HCT116 (cell line): ENCODE data around the gene IL21R. TPM values are rescaled to one million over a fixed set of nuclear protein-coding genes. Genes with fewer than 3 reads are reported as not detected.

ENCODE experiments used
- ATAC-seq: fragments of 200-7000 bp; cut with Tn5 transposase; 2 replicates; pipeline ENCODE4 v1.9.1; 2020; ENCODE audit warnings: mild to moderate bottlenecking, moderate library complexity
- BruUV-seq: library from RNA; stranded (reverse); fragments of 400-500 nt; replicated peaks from 2 replicates; lab custom pipeline; 2021; lab: Mats Ljungman, UMichigan
- CTCF ChIA-PET: fragments of 300-600 bp; sonication (Branson Sonifier 250); formaldehyde crosslinking; loops from one replicate; lab custom pipeline; 2021; ENCODE audit warnings: antibody characterized with exemption; lab: Charles Lee
- POLR2A ChIA-PET: fragments of 300-600, 350-600 bp; sonication (Branson Sonifier 250); formaldehyde crosslinking; loops from one replicate; lab custom pipeline; 2021; ENCODE audit warnings: antibody characterized with exemption; lab: Charles Lee
- RAD21 ChIA-PET, 2 experiments: fragments of 300-600 bp; sonication (Branson Sonifier 250); formaldehyde crosslinking; loops; one replicate each; lab custom pipeline; 2023; ENCODE audit warnings: low total read pairs in 2 of 2; ENCODE audit not compliant: uncharacterized antibody in 2 of 2, unreplicated experiment in 2 of 2, low non-redundant PET in 1 of 2; lab: Charles Lee
- DNase-seq: peaks from one replicate; pipeline ENCODE4 v3.0.0-alpha.2; 2010; ENCODE audit warnings: low read depth, low spot score
- H2AFZ ChIP-seq: fragments of 200-600 bp; shearing (Covaris generic), sonication (generic); 2 replicates; pipeline ENCODE4 v1.6.1; 2017; ENCODE audit warnings: low read depth, mixed run types, mixed read lengths, antibody characterized with exemption, low read length; ENCODE audit not compliant: poor library complexity, severe bottlenecking
- H3K27ac ChIP-seq: 2 replicates; pipeline ENCODE4 v1.5.1; 2012; ENCODE audit warnings: low read depth, low read length
- H3K27me3 ChIP-seq: fragments of 200-600 bp; sonication (generic); 2 replicates; pipeline ENCODE4 v1.6.1; 2016; ENCODE audit warnings: mixed run types, low read length, mixed read lengths; ENCODE audit not compliant: insufficient read depth
- H3K36me3 ChIP-seq, 2 experiments: fragments of 200-500 bp in 1 of 2; fragments of 200-600 bp in 1 of 2; sonication (Bioruptor generic) in 1 of 2; sonication (generic) in 1 of 2; 2 replicates each; pipeline versions ENCODE4 v1.5.1 to v1.6.1; 2014 to 2016; ENCODE audit warnings: low read length in 2 of 2, inconsistent platforms in 1 of 2, mixed read lengths in 1 of 2, mixed run types in 1 of 2; ENCODE audit not compliant: insufficient read depth in 2 of 2, control insufficient read depth in 1 of 2
- H3K4me1 ChIP-seq, 2 experiments: fragments of 200-600 bp in 1 of 2; sonication (generic) in 1 of 2; 2 replicates each; pipeline versions ENCODE4 v1.5.1 to v1.6.1; 2012 to 2017; ENCODE audit warnings: low read length in 2 of 2, inconsistent platforms in 1 of 2, mild to moderate bottlenecking in 1 of 2, mixed read lengths in 1 of 2, mixed run types in 1 of 2, moderate library complexity in 1 of 2; ENCODE audit not compliant: insufficient read depth in 2 of 2, control insufficient read depth in 1 of 2
- H3K4me2 ChIP-seq: fragments of 200-600 bp; sonication (generic); 2 replicates; pipeline ENCODE4 v1.6.1; 2017; ENCODE audit warnings: mixed run types, low read length, mixed read lengths
- H3K4me3 ChIP-seq, 2 experiments: fragments of 200-600 bp in 1 of 2; sonication (generic) in 1 of 2; replicated peaks in 1 of 2; 2 replicates each; pipeline ENCODE4 v1.5.1; 2011 to 2016; ENCODE audit warnings: low read length in 2 of 2, control low read depth in 1 of 2, low read depth in 1 of 2, mild to moderate bottlenecking in 1 of 2, mixed read lengths in 1 of 2, mixed run types in 1 of 2
- H3K79me2 ChIP-seq: fragments of 200-600 bp; sonication (generic); 2 replicates; pipeline ENCODE4 v1.6.1; 2017; ENCODE audit warnings: mild to moderate bottlenecking, mixed run types, low read length, moderate library complexity, mixed read lengths; ENCODE audit not compliant: insufficient read depth
- H3K9ac ChIP-seq: fragments of 200-600 bp; sonication (generic); 2 replicates; pipeline ENCODE4 v1.6.1; 2016; ENCODE audit warnings: low read length, mixed read lengths
- H3K9me2 ChIP-seq: fragments of 200-600 bp; sonication (generic), shearing (Covaris generic); 2 replicates; pipeline ENCODE4 v1.6.1; 2017; ENCODE audit warnings: mixed run types, mild to moderate bottlenecking, moderate library complexity; ENCODE audit not compliant: insufficient read depth
- H3K9me3 ChIP-seq, 2 experiments: fragments of 200-500 bp in 1 of 2; fragments of 200-600 bp in 1 of 2; sonication (Bioruptor generic) in 1 of 2; sonication (generic) in 1 of 2; 2 replicates each; pipeline ENCODE4 v1.6.1; 2014 to 2017; ENCODE audit warnings: low read length in 2 of 2, mixed read lengths in 2 of 2, inconsistent platforms in 1 of 2, low read depth in 1 of 2, mild to moderate bottlenecking in 1 of 2, mixed run types in 1 of 2, moderate library complexity in 1 of 2; ENCODE audit not compliant: control insufficient read depth in 1 of 2, insufficient read depth in 1 of 2
- H4K20me1 ChIP-seq: fragments of 200-600 bp; sonication (generic), shearing (Covaris generic); 2 replicates; pipeline ENCODE4 v1.6.1; 2017; ENCODE audit warnings: mixed run types, mild to moderate bottlenecking, moderate library complexity; ENCODE audit not compliant: insufficient read depth
- ATF3 ChIP-seq: IDR thresholded peaks from 2 replicates; pipeline ENCODE4 v1.6.1; 2012
- CBX3 ChIP-seq: IDR thresholded peaks from 2 replicates; pipeline ENCODE4 v1.6.1; 2012; ENCODE audit warnings: low read depth
- CEBPB ChIP-seq: IDR thresholded peaks from 2 replicates; pipeline ENCODE4 v1.6.1; 2012; ENCODE audit warnings: low read depth
- CTCF ChIP-seq, 3 experiments: fragments of 200-600 bp in 1 of 3; sonication (generic) in 1 of 3; IDR thresholded peaks in 2 of 3; conservative IDR thresholded peaks in 1 of 3; 2 replicates each; pipeline ENCODE4 v1.5.1; 2012 to 2017; ENCODE audit warnings: low read depth in 2 of 3, low read length in 2 of 3, antibody characterized with exemption in 1 of 3, borderline replicate concordance in 1 of 3, control low read depth in 1 of 3, mild to moderate bottlenecking in 1 of 3, mixed read lengths in 1 of 3, mixed run types in 1 of 3, moderate library complexity in 1 of 3; ENCODE audit not compliant: insufficient read depth in 1 of 3
- EGR1 ChIP-seq: IDR thresholded peaks from 2 replicates; pipeline ENCODE4 v1.6.1; 2012; ENCODE audit warnings: low read depth
- ELF1 ChIP-seq: IDR thresholded peaks from 2 replicates; pipeline ENCODE4 v1.6.1; 2012; ENCODE audit warnings: low read depth, borderline replicate concordance
- EZH2 ChIP-seq: fragments of 200-600 bp; sonication (generic); IDR thresholded peaks from 2 replicates; pipeline ENCODE4 v1.6.1; 2017; ENCODE audit warnings: antibody characterized with exemption, mixed run types
- FOSL1 ChIP-seq: IDR thresholded peaks from 2 replicates; pipeline ENCODE4 v1.6.1; 2012; ENCODE audit warnings: low read depth
- JUND ChIP-seq: IDR thresholded peaks from 2 replicates; pipeline ENCODE4 v1.6.1; 2012
- MAX ChIP-seq: IDR thresholded peaks from 2 replicates; pipeline ENCODE4 v1.6.1; 2012
- POLR2A ChIP-seq: IDR thresholded peaks from 2 replicates; pipeline ENCODE4 v1.7.0; 2011; ENCODE audit warnings: borderline replicate concordance; ENCODE audit not compliant: insufficient read depth, insufficient read length; ENCODE audit errors: extremely low read depth
- POLR2AphosphoS5 ChIP-seq: IDR thresholded peaks from 2 replicates; pipeline ENCODE4 v1.6.1; 2011; ENCODE audit warnings: mild to moderate bottlenecking, low read depth, low read length, moderate library complexity
- RAD21 ChIP-seq: IDR thresholded peaks from 2 replicates; pipeline ENCODE4 v1.6.1; 2012; ENCODE audit warnings: low read depth, mild to moderate bottlenecking
- REST ChIP-seq: IDR thresholded peaks from 2 replicates; pipeline ENCODE4 v1.6.1; 2012; ENCODE audit warnings: low read depth
- SIN3A ChIP-seq: IDR thresholded peaks from 2 replicates; pipeline ENCODE4 v1.6.1; 2012; ENCODE audit warnings: low read depth
- SP1 ChIP-seq: IDR thresholded peaks from 2 replicates; pipeline ENCODE4 v1.6.1; 2012; ENCODE audit warnings: low read depth
- SRF ChIP-seq: IDR thresholded peaks from 2 replicates; pipeline ENCODE4 v1.6.1; 2012; ENCODE audit warnings: low read depth
- TCF7L2 ChIP-seq: IDR thresholded peaks from 2 replicates; pipeline ENCODE4 v1.7.0; 2011; ENCODE audit warnings: borderline replicate concordance, inconsistent platforms; ENCODE audit not compliant: insufficient read depth, insufficient read length; ENCODE audit errors: extremely low read depth
- YY1 ChIP-seq: IDR thresholded peaks from 2 replicates; pipeline ENCODE4 v1.6.1; 2011; ENCODE audit warnings: low read length, low read depth, moderate library complexity, mild to moderate bottlenecking; ENCODE audit not compliant: insufficient replicate concordance; ENCODE audit errors: extremely low read depth
- ZFX ChIP-seq: fragments of 450-650 bp; IDR thresholded peaks from 2 replicates; pipeline ENCODE4 v1.6.1; 2017
- ZNF274 ChIP-seq: fragments of 200-500 bp; sonication (Bioruptor generic); IDR thresholded peaks from 2 replicates; pipeline ENCODE4 v1.6.1; 2014; ENCODE audit warnings: mild to moderate bottlenecking, low read depth, low read length, inconsistent platforms
- intact Hi-C: fragments of 100-400 bp; cut with micrococcal nuclease; formaldehyde crosslinking; loops from 2 replicates; pipeline ENCODE4 v1.10.0; 2022
- total RNA-seq: library from RNA; stranded (reverse); gene quantifications from one replicate; pipeline ENCODE4 v1.2.1, GENCODE V29; 2021; ENCODE audit not compliant: unreplicated experiment

The IL21R gene
- total RNA-seq, 1 experiment from 2014 or later, result 1.2 TPM

GRCh38 chr16:27365142-27366089, 36.6 kb upstream of the IL21R start:
- Histone ChIP-seq H2AFZ (no peak overlapping the region), H3K4me3 (peak overlapping the region in 1 of 2 experiments; percentile 7; a peak in 1 of 4 replicates), H3K4me1 (peaks cover 2 to 37% of the 10 kb centered on the region in 2 experiments; a peak in 3 of 4 replicates), H4K20me1 (no peaks in the 10 kb centered on the region), H3K27me3 (no peaks in the 10 kb centered on the region), H3K4me2 (peak overlapping the region; percentile 62), H3K27ac (no peak overlapping the region), H3K9me2 (no peaks in the 10 kb centered on the region), H3K9me3 (no peaks in the 10 kb centered on the region), H3K36me3 (peaks cover 0 to 11% of the 10 kb centered on the region in 2 experiments; a peak in 1 of 4 replicates), H3K9ac (peak overlapping the region; percentile 27), H3K79me2 (no peaks in the 10 kb centered on the region)
- BruUV-seq, result no TSS peak
- intact Hi-C loops, result loop anchor here (5.0 kb wide), 1 partner anchor 1528 kb away; no protein-coding TSS in a partner anchor
- ChIA-PET POLR2A (interaction anchor here (2.1 kb wide), 1 partner anchor 10 kb away, joined by 7 read pairs; no protein-coding TSS in a partner anchor), RAD21 (interaction anchor here in 1 of 2 experiments (1.0 kb wide), 1 partner anchor 130 kb away, joined by 3 read pairs; no protein-coding TSS in a partner anchor), CTCF (interaction anchor here (1.0 to 4.4 kb wide), 5 partner anchors 10 to 186 kb away, joined by 3 to 69 read pairs (median 10); no protein-coding TSS in a partner anchor)
- ATAC-seq (peak; percentile 47), DNase-seq (peak; percentile 69)
- TF ChIP-seq POLR2AphosphoS5 (peak; percentile 49), ATF3 (no peak), FOSL1 (peak; percentile 84), SIN3A (peak; percentile 43; the same call in 1 of the 2 replicates), TCF7L2 (no peak), SP1 (peak; percentile 85), SRF (peak; percentile 72), RAD21 (peak; percentile 32; the same call in 1 of the 2 replicates), JUND (peak; percentile 87), ZNF274 (no peak), POLR2A (no peak), ZFX (no peak), EZH2 (no peak), CTCF (IDR thresholded peaks at IDR 0.05 in 2 of 3, conservative IDR thresholded peaks at IDR 0.05 in 1 of 3; ENCODE audit: borderline replicate concordance in 1 of 3, insufficient read depth in 1 of 3, low read depth in 2 of 3, low read length in 2 of 3) (no peak), CBX3 (peak; percentile 79; the same call in 1 of the 2 replicates), EGR1 (no peak), REST (no peak), ELF1 (no peak), MAX (peak; percentile 65; the same call in 1 of the 2 replicates), CEBPB (peak; percentile 38; the same call in 1 of the 2 replicates), YY1 (peak; percentile 27)
